Neural progenitor cell (in vitro differentiated cells): ENCODE measurements around the gene SDK1.

ENCODE experiments used
- CTCF ChIP-seq: fragments of 200-600 bp; sonication (generic); IDR thresholded peaks from 2 replicates; pipeline ENCODE4 v1.5.1; 2017; ENCODE audit warnings: antibody characterized with exemption, mild to moderate bottlenecking
- EZH2 ChIP-seq: fragments of 200-600 bp; sonication (generic); IDR thresholded peaks from 2 replicates; pipeline ENCODE4 v1.6.1; 2017; ENCODE audit warnings: antibody characterized with exemption, mild to moderate bottlenecking, moderate library complexity

GRCh38 chr7:4138866-4139265 is 837.8 kb downstream of the SDK1 start:
- no peak for TF ChIP-seq CTCF
- TF ChIP-seq EZH2: no peak
